NB4 (cell line): ENCODE measurements around the gene HECTD4.

Source experiments
- DNase-seq: peaks from one replicate; pipeline ENCODE4 v3.0.0; 2010; ENCODE audit warnings: low read depth
- H3K4me3 ChIP-seq: one replicate; pipeline ENCODE4 v1.5.1; 2011; ENCODE audit warnings: mild to moderate bottlenecking, low read depth, low read length, moderate library complexity
- CTCF ChIP-seq: IDR thresholded peaks from one replicate; pipeline ENCODE4 v1.5.1; 2012; ENCODE audit warnings: low read depth, low read length
- MAX ChIP-seq: IDR thresholded peaks from 2 replicates; pipeline ENCODE4 v1.6.1; 2011; ENCODE audit warnings: low read depth, low read length
- MYC ChIP-seq: IDR thresholded peaks from 2 replicates; pipeline ENCODE4 v1.6.1; 2011; ENCODE audit warnings: low read depth, low read length
- POLR2A ChIP-seq: IDR thresholded peaks from 2 replicates; pipeline ENCODE4 v1.6.1; 2011; ENCODE audit warnings: mild to moderate bottlenecking; ENCODE audit not compliant: insufficient read length; ENCODE audit errors: extremely low read depth

The HECTD4 gene

GRCh38 chr12:112190231-112191025 is 191.8 kb downstream of the HECTD4 start:
- no peak for DNase-seq
- H3K4me3 ChIP-seq: no peak overlapping the region
- TF ChIP-seq CTCF (no peak), MAX (no peak), POLR2A (no peak), MYC (no peak)

GRCh38 chr12:112188130-112188830 is 194.0 kb downstream of the HECTD4 start:
- DNase-seq: no peak
- H3K4me3 ChIP-seq: no peak overlapping the region
- TF ChIP-seq POLR2A: no peak
- no peak for TF ChIP-seq CTCF
- no peak for TF ChIP-seq MYC
- TF ChIP-seq MAX: no peak

GRCh38 chr12:112185093-112185923 is 196.9 kb downstream of the HECTD4 start:
- no peak overlapping the region for H3K4me3 ChIP-seq
- no peak for TF ChIP-seq POLR2A
- no peak for TF ChIP-seq MYC
- TF ChIP-seq CTCF: no peak
- TF ChIP-seq MAX: no peak
- no peak for DNase-seq

- no peak for TF ChIP-seq CTCF
- TF ChIP-seq POLR2A: no peak
- TF ChIP-seq MYC: no peak
- TF ChIP-seq MAX: no peak
- DNase-seq: no peak
- no peak overlapping the region for H3K4me3 ChIP-seq
These were observed 198.0 kb downstream of the HECTD4 start for GRCh38 chr12:112184056-112184887.
